HG02763 (cell line): ENCODE data around the gene SLC7A6OS.

ENCODE experiments used
- ATAC-seq: cut with Tn5 transposase; IDR thresholded peaks from one replicate; pipeline ENCODE4 v1.9.1; 2021; ENCODE audit warnings: mild to moderate bottlenecking, moderate library complexity; ENCODE audit not compliant: unreplicated experiment

SLC7A6OS gene

DNA sequence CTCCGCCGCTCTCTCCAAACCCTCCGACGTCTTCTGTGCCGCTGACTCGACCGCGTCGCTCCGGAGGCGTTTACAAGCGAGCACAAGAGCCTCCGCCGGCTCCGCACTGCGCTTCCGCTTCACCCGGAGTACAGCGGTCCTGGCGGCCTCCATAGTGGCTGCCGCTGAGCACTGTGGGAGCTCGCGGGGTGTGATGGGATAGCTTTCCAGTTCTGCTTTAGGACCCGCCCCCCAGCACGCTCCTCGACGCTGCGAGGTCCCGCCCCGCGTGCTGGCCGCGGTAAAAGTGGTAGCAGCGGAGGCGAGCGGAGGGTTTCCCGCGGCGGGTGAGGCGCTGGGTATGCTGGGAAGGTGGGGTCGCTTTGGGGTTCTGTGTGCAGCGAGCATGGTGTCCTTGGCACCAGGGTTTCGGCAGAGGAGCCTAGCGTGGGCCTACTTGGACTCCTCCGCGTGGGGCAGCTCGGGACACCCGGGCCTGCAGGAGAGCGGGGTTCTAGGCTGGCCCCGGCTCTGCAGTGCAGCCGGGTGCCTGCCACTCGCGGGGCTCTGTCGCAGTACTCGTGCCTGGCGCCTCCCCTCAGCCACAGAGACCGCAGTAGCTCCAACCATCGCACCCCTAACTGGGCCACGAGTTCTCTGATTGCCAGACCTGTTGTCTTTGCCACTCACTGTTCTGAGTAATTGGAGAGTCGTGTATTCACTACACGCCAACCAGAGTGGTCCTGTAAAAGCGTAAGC is at the start of gene SLC7A6OS, which contains the start of gene PRMT7:
Gene SLC7A6OS (minus strand): TSS at position 173 of the 738 bp plus-strand sequence. CDS start 20 bp downstream, at position 153.
Gene PRMT7 (plus strand): TSS at position 246 of the 738 bp plus-strand sequence. CDS start 4,961 bp downstream, outside the sequence.
- ATAC-seq = peak; percentile 95

DNA sequence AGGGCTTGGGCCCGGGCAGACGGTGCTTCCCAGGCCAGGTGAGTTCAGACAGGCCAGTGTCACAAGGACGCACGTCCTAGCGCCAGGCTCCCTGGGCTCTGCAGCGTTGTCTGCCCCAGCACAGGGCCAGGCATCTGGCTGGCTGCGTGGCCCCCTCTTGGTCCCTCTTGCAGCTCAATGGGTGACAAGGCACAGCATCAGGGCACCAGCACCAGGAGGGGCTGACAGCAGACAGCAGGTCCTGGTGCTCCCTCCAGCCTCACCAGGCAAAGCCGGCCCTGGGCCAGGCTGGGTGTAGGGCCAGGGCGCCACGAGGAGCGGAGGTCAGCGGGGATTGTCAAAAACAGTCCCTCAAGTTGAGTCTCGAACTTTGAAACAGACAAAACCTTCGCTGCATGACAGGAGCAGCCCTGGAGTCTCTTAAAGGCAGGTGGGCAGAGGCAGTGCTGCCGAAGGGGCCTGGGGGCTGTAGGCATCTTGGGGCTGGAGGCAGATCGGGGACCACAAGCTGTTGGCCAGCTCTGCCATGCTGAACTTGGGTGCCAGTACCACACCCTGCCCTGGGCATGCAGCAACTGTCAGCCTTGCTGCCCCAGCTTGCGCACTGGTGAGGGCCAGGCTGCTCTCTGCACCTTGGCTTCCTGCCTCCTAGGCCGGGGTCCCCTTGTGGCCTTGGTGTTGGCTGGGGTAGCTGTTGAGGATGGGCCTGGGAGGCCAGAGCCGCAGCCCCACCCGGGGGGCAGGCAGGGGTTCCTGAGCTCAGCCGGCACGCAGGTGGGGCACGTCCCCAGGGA is 48.8 kb upstream of the SLC7A6OS start:
- ATAC-seq = no peak

DNA sequence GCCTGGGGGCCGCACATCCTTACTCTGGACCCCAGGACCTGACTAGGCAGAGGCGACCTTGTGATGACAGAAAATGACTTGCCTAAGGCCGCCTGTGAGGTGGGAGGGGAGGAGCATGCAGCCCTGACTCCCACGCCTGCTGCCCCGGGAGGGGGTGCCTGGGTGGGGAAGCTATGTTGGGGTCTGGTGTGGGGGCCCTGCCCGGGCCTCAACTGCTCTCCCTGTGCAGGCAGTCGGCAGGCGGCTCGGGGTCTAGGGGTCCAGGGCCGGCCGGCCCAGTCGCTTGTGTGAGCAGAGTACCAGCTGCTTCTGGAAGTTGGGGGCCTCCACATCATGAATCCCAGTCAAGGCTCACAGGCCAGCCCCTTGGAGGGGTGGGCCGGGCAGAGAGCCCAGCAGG is 48.2 kb upstream of the SLC7A6OS start:
- no peak for ATAC-seq

DNA sequence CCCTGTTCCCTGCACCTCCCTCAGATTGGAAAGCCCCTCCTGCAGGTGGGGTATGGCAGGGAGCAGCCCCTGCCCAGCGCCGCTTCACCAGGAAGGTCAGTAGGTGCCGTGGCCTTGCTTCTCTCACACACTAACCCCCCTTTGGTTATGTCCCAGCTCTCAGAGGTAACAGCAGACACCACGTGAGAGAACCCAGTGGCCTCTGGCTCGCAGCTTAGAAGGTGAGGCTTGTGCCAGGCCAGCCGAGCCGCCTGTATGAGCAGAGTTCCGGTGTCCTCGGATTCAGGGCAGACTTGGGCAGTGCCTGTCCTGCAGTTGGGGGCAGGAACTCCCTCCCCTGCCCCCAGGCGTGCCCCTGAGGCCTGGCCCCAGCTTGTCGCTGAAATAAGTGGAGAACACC is 47.2 kb upstream of the SLC7A6OS start:
- ATAC-seq = no peak

DNA sequence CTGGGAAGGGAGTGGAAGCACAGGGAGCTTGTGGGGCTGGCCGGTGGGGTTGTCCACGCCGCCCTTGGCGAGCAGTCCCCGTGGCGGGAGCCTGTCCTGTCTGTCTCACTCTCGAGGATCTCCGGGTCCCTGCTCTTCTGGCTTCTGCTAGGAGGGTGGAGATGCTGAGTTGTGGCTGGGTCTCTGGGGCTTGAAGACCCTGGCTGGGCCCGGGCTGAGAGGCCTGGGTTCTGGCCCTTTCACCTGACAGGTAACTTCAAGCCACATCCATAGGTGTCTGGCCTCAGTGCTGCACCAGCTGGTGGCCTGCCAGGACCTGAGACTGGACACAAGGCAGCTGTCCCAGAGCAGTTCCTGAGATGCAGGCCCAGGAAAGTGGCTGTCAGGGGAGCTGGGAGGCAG is 46.8 kb upstream of the SLC7A6OS start:
- ATAC-seq = no peak

DNA sequence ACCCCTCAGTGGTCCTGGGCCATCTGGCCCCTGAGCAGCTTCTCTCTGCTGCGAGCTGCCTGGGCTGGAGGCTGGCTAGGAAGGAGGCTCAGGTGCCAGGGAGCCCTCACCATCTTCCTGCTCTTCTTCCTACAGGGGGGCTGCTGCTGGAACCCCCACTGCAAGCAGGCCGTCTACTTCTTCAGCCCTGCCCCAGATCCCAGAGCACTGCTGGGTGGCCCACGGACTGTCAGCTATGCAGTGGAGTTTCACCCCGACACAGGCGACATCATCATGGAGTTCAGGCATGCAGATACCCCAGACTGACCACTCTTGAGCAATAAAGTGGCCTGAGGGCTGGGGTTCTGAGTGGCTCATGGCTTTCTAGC is 46.2 kb upstream of the SLC7A6OS start:
- ATAC-seq = no peak

DNA sequence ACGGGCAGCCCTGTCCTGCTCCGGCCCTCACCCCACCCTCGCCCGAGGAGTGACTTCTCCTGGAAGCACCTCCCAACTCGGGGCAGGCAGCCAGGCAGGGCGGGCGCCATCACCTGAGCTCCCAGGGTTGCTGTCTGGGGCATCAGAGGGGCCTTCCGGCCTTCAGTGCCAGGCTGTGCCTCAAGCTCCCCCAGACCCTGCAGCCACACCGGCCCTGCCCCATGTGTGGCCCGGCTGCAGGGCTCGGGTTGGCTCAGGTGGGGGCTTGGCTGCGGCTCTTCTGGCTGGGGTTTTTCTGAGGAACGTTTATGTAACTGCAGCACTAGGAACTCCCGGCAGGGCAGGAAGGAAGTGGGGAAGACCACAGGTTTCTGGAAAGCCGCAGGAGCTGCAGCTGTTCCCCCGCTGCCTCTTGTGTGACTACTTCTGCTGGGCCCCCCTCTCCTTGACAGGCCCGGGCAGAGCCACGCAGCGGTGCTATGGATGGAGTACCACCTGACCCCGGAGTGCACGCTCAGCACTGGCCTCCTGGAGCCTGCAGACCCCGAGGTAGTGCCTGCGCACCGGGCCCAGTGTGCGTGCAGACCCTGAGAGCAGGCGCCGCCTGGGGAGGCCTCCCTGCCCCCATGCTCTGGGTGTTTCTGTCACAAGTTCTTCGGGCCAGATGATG is 45.6 kb upstream of the SLC7A6OS start:
- ATAC-seq = peak; percentile 75

DNA sequence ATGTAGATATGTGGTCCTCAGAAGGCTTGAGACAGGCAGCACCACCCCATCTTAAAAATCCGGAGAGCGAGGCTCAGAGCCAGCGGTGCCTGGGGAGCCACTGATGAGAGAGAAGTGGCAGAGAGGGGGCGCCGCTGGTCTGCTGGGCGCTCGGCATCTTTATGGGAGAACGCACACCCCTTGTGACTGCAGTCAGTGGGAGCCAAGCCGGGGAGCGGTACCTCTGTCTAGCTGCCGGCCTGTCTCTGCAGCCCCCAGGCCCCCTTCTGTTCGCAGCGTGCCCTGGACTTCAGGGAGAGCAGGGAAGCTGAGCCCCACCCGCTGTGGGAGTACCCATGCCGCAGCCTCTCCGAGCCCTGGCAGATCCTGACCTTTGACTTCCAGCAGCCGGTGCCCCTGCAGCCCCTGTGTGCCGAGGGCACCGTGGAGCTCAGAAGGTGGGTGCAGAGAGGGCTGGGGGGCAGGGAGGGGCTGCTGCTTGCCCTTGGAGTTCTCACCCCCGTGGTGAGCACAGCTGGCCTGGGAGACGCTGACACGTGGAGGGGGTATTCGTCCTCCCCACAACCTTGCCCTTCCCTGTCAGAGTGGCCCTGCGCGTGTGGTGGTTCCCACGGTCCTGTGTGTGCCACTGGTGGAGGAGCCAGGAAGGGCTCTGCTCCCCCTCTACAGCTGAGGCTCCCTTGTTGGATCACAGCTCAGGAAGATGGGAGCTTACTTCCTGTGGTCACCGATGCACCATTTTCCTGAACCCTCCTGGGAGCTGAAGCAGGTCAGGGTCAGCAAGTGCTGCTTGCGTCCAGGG is 44.9 kb upstream of the SLC7A6OS start:
- no peak for ATAC-seq

DNA sequence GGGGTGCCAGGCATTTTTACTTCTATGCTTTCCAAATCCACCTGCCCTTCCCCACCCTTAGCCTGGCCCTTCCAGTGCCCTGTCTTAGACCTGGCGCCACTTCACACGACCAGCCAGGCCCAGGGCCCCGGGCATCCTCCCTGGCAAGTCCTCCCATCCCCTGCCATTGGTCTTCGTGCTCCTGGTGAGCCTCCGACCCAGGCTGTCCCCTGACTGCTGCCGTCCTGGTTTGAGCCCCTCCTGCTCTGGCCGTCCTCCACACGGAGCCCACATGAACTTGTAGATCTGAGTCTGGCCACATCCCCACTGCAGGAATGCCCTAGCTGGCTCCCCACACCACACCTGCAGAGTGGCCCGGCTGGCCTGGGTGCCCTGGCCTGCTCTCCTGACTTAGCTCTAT is 44.1 kb upstream of the SLC7A6OS start:
- ATAC-seq = no peak

DNA sequence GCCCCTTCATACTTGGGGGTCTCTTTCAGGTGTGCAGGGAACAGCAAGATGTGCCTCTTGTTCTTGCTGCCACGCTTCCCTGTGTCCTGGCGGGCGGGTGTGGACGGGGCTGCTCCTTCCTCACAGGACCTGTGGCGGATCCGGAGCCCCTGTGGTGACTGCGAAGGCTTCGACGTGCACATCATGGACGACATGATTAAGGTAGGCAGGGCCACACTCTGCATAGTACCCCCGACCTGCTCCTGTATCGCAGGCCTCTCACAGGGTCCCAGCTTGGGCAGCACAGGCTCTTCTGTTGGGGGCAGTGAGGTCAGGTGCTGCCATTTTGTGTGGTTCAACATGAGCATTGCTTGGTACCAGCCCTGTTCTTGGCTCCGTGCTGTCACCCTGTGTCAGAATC is 42.6 kb upstream of the SLC7A6OS start:
- no peak for ATAC-seq

DNA sequence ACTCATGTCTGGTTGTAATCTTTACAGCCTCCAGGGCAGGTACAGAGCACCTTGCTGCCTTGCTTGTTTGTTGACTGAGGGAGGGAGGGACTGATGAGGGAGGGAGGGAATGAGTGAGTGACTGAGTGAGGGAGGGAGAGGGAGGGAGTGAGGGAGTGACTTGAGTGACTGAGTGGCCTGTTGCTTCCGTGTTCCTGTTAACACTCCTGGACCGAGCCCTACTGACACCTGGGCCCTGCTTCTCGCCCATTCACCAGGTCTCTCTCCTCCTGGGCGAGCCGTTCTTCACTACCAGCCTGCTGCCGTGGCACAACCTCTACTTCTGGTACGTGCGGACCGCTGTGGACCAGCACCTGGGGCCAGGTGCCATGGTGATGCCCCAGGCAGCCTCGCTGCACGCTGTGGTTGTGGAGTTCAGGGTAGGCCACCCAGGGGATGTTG is 41.3 kb upstream of the SLC7A6OS start:
- no peak for ATAC-seq

DNA sequence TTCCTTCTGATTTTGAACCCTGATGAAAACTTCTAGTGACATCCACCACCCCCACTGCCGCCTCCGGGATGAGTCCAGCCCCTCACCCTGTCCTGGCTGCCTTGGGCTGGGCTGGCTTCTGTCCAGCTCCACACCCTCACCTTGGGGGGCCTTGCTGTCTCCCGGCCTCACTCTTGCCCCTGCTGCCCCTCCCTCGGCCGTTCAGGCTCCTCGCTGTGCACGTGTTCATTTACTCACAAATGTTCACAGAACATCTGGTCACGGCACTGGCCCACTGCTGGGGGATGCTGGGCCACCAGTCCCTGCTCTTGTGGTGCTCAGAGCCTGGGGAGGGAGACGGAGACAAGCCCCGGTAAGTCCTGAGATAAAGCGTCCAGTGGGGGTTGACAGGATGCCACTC is 40.7 kb upstream of the SLC7A6OS start:
- ATAC-seq = no peak

DNA sequence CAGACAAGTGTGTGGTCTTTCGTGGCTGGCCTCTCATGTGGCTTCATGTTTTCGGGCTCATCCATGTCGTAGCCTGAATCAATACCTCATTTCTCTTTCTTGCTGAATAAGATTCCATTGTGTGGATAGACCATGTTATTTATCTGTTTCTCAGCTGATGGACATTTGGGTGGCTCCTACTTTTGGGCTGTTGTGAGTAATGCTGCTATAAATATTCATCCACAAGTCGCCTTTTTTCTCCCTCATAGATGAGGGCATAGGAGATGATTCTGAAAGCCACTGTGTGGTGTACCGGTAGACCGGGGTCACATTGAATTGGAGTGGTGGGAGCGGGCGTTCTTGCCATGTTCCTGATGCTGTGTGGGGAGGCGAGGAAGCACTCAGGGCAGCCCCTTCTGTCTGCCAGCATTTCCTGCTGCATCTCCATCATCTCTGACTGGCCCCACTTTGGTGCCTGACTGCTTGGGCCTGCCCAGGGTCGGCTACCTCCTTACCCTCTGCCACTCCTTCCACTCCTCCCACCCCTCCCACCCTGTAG is 40.1 kb upstream of the SLC7A6OS start:
- ATAC-seq = no peak

DNA sequence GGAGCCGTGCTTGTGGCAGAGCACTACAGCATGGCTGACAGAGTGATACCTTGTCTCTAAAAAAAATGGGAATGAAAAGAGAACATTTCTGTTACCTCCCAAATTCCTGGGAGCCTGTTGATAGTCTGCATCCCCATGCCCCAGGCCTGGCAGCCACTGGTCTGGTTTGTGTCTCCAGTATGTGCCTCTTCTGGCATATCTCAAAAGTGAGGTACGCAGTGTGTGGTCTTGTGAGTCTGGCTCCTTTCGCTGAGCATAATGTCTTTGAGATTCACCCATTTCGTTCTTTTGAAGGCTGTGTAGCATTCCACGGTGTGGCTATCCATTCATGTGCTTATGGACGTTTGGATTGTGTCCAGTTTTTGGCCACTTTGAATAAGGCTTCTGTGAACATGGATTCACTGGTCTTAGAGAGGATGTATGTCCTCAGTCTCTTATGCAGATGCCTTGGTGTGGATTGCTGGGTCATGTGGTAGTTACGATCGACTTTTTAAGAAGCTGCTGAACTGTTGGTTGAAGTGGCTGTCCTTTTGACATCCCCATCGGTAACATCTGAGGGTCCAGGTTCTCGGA is 39.2 kb upstream of the SLC7A6OS start:
- no peak for ATAC-seq

DNA sequence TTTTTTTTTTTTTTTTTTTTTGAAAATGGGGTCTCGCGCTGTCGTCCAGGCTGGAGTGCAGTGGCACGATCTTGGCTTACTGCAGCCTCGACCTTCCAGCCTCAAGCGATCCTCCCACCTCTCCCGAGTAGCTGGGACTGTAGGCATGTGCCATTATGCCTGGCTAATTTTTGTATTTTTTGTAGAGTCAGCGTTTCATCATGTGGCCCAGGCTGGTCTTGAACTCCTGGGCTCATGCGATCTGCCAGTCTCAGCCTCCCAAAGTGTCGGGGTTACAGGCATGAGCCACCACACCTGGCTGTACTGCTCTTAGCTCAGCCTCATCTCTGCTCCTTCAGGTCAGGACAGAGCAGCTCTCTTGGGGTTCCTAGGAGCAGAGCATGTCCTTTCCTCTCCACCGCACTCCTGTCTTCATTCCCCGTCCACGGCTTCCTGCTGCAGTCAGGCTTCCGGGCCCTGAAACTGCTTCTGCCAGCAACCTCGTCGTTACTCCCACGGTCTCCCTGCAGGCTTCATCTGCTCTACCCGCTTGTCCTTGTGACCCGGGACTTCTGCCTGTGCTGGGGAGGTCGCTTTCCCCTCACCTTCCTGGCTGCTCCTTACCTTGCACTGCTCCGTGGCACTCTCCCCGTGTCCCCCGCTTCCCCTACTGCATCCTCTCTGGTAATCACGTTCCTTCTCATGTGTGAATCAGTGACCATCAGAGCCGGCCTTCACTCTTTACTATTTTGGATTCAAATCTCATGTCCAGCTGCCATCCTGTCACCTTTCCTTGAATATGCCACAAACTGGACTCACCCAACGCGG is 38.1 kb upstream of the SLC7A6OS start:
- ATAC-seq = no peak

DNA sequence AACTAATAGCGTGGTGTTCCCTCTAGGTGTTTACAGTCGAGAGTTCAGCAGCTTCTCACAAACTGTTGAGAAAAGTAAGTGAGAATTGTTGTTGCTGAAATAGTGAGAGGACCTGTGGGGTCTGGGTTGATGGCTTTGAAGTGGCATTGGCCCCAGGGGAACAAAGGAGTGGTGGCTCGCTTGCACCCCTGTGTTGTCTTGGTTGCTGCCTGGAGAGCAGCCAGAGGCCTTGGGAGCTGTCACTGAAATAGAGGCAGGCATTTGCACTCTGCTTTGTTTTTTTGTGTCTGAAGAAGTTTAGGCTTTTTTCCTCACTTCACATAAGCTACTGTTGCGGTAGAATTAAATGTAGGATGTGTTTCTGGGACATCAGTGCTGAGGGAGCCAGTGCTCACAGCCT is 36.9 kb upstream of the SLC7A6OS start:
- ATAC-seq = no peak

DNA sequence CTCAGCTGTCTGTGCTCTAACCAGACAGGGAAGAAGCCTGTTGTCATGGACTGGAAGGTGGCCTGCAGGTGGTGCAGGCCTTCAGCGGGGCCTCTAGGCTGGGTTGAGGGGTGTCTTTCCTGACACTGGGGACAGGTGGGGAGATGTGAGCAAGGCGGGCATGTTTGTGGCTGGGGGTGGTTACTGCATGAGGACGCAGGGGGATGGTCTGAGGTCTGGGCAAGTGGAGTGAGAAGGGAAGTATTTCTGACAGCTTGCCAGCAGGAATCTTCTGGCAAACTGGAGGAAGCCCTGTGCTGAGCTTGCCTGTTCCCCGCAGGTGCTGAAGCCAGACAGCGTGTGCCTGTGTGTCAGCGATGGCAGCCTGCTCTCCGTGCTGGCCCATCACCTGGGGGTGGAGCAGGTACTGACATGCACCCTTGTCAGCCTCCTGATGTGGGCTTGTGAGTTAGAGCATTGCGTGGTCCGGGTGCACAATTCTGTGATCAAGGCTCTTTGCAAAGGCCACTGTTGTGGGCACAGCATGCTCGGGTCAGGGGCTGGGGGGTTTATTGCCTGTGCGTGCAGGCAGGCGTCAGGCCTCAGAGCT is 36.2 kb upstream of the SLC7A6OS start:
- no peak for ATAC-seq

DNA sequence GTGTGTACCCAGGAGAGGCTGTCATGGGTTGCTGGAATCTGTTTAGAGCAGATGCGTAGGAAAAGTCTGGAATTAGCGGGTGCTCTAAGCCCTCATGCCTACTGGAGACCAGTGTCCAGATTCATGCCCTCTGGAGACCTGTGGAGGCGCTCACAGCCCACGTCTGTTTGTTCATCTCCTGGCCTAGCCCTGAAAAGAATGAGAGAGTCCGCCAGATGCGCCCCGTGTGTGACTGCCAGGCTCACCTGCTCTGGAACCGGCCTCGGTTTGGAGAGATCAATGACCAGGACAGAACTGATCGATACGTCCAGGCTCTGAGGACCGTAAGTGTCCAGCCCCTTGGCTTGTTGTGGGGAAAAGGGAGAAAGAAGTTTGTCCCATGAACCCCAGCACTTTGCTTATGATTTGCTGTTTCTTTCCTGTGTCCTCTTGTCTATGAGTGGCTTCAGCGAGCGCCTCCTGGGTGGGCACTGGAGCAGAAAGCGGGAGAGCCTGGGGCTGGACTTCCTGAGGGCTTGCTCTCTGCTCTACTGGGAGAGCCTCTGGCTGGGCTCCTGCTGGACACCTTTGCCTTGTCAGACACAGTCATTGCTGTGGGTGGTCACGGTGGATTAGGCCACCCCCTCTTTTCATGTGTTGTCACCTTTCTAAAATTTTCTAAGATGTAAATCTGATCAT is 35.4 kb upstream of the SLC7A6OS start:
- no peak for ATAC-seq
